Fibroblast of the aortic adventitia (primary cell): ENCODE data around the gene ATAD2B. TPM values are rescaled to one million over a fixed set of nuclear protein-coding genes. Genes with fewer than 3 reads are reported as not detected.

ENCODE experiments used
- DNase-seq: peaks from one replicate; pipeline ENCODE4 v3.0.0-alpha.2; 2010; ENCODE audit warnings: low read depth
- H3K4me3 ChIP-seq: 2 replicates; pipeline ENCODE4 v1.5.1; 2011; ENCODE audit warnings: low read depth, mild to moderate bottlenecking, control low read depth, low read length, moderate library complexity
- total RNA-seq: library from RNA; depleted of rRNA; stranded (reverse); fragments of >200 nt; gene quantifications from 2 replicates; pipeline ENCODE4 v1.2.3, GENCODE V29; 2012; ENCODE audit warnings: low replicate concordance
- TF ChIP-seq, protein P1 (sequence below): IDR thresholded peaks from 2 replicates; pipeline ENCODE4 v1.5.1; 2011; ENCODE audit warnings: mild to moderate bottlenecking, low read length, control low read depth, inconsistent platforms; ENCODE audit not compliant: insufficient read depth

Gene ATAD2B
- total RNA-seq, 1 donor = 10.6 TPM

GRCh38 chr2:23926290-23926749, 603 bp downstream of the ATAD2B start:
- peak overlapping the region; percentile 95 for H3K4me3 ChIP-seq
- TF ChIP-seq, protein P1, sequence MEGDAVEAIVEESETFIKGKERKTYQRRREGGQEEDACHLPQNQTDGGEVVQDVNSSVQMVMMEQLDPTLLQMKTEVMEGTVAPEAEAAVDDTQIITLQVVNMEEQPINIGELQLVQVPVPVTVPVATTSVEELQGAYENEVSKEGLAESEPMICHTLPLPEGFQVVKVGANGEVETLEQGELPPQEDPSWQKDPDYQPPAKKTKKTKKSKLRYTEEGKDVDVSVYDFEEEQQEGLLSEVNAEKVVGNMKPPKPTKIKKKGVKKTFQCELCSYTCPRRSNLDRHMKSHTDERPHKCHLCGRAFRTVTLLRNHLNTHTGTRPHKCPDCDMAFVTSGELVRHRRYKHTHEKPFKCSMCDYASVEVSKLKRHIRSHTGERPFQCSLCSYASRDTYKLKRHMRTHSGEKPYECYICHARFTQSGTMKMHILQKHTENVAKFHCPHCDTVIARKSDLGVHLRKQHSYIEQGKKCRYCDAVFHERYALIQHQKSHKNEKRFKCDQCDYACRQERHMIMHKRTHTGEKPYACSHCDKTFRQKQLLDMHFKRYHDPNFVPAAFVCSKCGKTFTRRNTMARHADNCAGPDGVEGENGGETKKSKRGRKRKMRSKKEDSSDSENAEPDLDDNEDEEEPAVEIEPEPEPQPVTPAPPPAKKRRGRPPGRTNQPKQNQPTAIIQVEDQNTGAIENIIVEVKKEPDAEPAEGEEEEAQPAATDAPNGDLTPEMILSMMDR = no peak
- DNase-seq = no peak

- TF ChIP-seq, protein P1 = no peak
- H3K4me3 ChIP-seq = peak overlapping the region; percentile 95
- DNase-seq = peak; percentile 68
Measured at GRCh38 chr2:23925702-23926289, 1.1 kb downstream of the ATAD2B start.

DNA sequence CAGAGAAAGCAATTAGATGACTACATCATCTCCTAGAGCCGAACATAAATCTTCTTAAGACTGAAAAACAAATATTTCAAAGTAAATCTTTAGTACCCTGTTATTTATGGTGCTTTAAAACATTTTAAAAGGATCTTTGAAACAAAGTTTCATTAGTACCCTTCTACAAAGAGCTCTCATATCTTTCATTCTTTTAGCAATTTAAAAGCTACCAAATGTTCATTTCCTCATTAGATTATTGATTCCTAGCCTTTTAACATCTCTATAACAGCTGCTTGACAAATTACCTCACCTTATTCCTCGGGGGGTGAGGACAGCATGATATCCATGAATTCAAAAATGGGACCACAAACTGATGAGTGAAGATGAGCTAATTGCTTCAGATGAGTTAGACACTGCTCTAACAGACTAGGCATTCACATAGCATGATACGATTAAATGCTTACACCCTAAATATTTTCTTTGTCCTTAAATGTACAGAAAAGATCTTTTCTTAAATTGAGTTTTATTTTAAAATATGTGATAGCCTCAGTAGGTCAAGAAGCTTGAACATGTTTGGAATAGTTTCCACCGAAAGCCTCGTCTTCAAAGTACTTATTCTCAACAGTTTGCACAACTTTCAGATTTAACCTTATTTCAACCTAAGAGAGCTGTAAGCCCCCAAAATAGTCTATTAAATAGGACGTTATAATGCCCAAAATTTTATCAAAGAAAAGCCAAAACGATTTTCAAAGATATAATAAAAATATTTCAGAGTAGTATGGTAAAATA, 2.1 kb downstream of the ATAD2B start:
- DNase-seq = no peak

DNA sequence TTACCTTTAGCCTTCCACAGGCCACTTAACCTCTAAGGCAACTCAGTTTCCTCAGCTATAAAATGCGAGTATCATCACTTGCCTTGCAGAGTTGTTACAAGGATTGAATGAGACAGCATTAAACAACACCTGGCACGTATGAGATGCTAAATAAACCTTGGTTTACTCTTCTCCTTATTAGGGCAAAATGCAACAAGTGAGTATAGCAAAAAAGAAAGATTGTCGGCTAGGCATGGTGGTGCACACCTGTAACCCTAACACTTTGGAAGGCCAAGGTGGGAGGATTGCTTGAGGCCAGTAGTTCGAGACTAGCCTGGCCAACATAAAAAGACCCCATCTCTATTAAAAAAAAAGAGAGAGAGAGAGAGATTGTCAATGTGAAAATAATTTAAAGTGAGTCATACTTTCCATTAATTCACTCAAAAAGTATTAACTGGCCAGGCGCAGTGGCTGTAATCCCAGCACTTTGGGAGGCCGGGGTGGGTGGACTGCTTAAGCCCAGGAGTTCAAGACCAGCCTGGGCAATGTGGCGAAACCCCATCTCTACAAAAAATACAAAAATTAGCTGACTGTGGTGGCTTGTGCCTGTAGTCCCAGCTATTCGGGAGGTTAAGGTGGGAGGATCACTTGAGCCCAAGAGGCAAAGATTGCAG, 8.0 kb downstream of the ATAD2B start:
- no peak overlapping the region for H3K4me3 ChIP-seq
- no peak for DNase-seq
- TF ChIP-seq, protein P1 = no peak

More for the DNA sequence above, 2.1 kb downstream of the ATAD2B start:
- TF ChIP-seq, protein P1 = no peak
- peak overlapping the region; percentile 95 for H3K4me3 ChIP-seq

- TF ChIP-seq, protein P1 = no peak
- H3K4me3 ChIP-seq = no peak overlapping the region
- DNase-seq = peak; percentile 18
Measured at GRCh38 chr2:23916727-23917405, 10.1 kb downstream of the ATAD2B start.

GRCh38 chr2:23915327-23915726, 11.6 kb downstream of the ATAD2B start:
- DNase-seq = no peak
- no peak overlapping the region for H3K4me3 ChIP-seq
- TF ChIP-seq, protein P1 = no peak
